HFF-Myc (cell line): Measurements from ENCODE around the gene USP49.

Experiments used
- DNase-seq: peaks from one replicate; pipeline ENCODE4 v3.0.0-alpha.2; 2011; ENCODE audit warnings: low read depth; ENCODE audit errors: extremely low read depth
- H3K4me3 ChIP-seq: replicated peaks from 2 replicates; pipeline ENCODE4 v1.5.1; 2011; ENCODE audit warnings: low read depth, mild to moderate bottlenecking, control low read depth, low read length
- TF ChIP-seq, protein P1 (sequence below): IDR thresholded peaks from 2 replicates; pipeline ENCODE4 v1.5.1; 2012; ENCODE audit warnings: mild to moderate bottlenecking, low read depth, low read length, control low read depth; ENCODE audit errors: missing control alignments

USP49 gene

DNA sequence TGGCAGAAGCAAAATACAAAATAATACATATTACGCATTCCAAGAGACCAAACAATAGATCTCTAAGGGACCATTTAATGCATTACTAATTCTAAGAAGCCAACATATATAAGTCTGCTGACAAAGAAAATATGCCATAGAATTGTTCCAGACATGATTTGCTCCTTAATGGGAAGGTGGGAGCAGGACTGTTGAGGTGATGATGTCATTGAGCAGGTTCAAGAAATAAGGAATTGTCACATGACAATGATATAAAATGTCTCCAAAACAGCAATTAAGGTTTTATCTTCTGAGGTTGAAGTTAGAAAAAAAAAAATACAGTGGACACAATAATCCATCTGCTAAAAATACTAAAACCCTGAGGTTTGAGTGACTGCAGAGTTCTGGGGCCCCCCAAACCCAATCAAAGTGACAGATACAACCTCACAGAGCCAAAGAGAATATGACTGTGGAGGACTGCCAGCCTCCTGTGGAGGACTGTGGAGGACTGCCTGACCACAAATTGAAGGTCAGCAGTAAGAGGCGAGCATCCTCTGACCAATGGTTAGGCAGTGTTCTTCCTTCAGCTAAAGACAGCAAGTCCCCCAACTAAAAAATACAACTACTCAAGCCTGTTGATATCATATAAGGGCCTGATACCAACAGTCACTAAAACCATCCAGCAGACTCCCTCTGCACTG is 68.7 kb downstream of the USP49 start:
- TF ChIP-seq, protein P1, sequence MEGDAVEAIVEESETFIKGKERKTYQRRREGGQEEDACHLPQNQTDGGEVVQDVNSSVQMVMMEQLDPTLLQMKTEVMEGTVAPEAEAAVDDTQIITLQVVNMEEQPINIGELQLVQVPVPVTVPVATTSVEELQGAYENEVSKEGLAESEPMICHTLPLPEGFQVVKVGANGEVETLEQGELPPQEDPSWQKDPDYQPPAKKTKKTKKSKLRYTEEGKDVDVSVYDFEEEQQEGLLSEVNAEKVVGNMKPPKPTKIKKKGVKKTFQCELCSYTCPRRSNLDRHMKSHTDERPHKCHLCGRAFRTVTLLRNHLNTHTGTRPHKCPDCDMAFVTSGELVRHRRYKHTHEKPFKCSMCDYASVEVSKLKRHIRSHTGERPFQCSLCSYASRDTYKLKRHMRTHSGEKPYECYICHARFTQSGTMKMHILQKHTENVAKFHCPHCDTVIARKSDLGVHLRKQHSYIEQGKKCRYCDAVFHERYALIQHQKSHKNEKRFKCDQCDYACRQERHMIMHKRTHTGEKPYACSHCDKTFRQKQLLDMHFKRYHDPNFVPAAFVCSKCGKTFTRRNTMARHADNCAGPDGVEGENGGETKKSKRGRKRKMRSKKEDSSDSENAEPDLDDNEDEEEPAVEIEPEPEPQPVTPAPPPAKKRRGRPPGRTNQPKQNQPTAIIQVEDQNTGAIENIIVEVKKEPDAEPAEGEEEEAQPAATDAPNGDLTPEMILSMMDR: no peak
- no peak overlapping the region for H3K4me3 ChIP-seq
- DNase-seq: no peak

DNA sequence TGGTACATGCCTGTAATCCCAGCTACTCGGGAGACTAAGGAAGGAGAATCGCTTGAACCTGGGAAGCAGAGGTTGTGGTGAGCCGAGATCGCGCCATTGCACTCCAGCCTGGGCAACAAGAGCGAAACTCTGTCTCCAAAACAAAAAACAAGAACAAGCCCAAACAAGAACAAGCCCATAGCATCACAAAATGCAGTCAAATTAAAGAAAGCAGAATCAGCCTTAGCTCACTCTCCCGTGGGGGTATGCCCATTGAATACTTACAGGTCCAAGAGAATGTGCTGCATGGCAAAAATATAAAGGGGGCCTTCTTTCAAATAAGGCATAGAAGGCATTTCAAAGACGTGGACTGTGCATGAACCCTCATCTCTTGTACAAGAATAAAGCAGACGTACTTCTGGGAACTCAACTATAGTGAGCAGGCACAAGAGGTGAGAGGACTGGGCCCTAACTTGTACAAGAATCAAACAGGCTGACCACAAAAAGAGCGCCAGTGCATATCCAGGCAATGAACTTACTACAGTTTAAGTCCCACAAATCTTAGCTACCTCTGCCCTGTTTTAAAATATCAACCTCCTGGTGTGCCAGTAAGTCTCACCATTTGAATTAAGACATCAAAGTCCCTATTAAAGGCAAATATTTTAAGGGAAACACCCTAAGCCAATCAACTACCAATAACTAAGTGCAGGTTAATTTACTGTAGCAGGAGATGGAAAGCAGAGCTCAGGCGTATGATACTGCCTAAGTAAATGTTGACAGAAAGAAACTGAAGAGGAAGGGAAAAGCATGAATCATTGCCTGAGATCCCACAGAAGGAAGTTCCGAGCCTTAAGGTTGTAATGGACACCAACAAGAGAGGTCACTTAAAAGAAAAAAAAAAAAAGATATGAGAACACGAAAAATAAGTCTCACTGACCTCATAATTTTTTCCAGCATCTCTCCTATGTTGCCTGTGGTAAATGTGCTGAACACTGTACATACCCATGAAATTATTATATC is 70.3 kb downstream of the USP49 start:
- no peak for DNase-seq
- TF ChIP-seq, protein P1: no peak
- no peak overlapping the region for H3K4me3 ChIP-seq

DNA sequence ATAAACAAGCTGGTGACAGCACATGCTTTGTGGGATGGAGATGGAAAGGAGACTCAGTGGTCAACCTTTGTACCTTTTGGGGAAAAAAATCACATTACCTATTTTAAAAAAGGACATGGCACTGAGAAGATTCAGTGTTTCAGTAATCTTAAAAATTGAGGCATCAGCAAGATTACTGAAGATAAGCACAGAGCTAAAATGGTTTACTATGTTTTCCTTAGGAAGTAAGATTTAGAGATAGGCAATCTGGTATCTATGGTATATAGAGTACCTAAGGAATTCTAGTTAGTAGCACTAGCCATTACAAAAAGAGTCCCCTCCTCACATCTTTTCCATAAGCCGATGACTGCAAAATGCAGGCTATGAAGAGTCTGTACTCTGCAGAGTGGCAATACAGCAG is 72.0 kb downstream of the USP49 start:
- TF ChIP-seq, protein P1: no peak
- H3K4me3 ChIP-seq: no peak overlapping the region
- no peak for DNase-seq

DNA sequence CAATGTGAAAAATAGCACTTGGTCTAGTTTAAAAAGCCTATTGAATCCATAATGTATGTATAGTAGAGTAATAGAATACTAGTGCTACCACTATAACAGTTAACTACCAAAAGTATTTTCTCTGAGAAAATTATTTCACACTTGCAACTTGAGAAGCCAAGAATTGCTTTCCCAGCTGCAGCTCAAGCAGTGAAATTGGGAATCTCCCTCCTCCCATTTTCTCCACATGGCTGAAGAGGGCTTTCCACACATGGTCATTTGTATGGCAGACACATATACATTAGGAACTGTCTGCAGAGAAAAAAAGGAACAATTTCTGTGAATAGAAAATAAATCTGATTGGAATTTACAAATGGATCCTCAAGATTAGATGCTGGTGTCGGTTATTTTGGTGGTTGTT is 73.2 kb downstream of the USP49 start:
- DNase-seq: no peak
- no peak overlapping the region for H3K4me3 ChIP-seq
- TF ChIP-seq, protein P1: no peak

DNA sequence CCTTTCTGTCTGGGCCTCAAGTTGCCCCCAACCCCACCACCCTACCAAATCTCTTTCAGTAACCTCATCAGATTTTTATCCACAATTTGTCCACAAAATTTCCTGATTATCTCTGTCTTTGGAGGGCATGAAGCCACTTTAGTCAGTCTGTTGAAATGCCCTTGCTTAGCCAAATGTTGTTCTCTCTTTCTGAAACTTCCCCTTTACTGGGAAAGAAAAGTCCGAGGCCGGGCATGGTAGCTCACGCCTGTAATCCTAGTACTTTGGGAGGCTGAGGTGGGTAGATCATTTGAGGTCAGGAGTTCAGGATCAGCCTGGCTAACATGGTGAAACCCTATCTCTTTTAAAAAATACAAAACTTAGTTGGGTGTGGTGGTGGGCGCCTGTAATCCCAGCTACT is 73.9 kb downstream of the USP49 start:
- DNase-seq: no peak
- TF ChIP-seq, protein P1: no peak
- H3K4me3 ChIP-seq: no peak overlapping the region

DNA sequence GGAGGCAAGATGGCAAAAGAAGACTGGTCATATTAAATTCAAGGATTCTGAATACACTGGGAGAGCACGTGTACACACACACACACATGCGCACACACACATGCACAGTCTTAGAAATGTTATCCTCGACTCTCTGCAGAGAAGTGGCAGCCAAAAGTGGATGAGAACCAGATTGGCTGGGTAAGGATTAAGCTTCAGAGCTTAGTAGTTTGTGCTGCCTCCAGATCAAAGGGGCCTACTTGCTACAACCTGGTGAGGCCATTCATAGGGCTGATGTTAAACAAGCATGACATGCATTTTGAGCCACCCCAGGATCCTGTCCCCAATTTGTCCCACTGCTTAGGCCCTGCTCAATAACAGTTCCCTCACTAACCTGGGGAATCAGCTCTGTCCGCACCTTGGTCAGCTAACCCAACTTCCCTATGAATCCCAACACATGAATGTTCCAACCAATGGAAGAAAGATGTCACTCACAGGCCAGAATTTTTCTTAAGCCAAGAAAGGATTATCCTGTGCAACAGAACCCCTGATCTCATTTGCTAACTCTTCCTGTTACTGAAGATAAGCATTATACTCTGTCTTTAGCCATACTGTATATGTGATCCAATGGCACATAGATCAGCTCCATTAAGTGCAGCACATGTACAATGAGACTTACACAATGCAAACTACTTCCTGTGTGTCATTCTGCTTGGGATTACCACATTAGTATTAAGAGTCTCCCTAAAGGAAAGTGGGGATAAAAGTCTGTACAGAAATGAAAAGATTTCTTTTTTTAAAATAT is 76.7 kb downstream of the USP49 start:
- DNase-seq: no peak
- TF ChIP-seq, protein P1: no peak
- H3K4me3 ChIP-seq: no peak overlapping the region
